ENCODE results near the gene GMPPA. TPM values are rescaled to one million over a fixed set of nuclear protein-coding genes. Genes with fewer than 3 reads are reported as not detected.
A peak's percentile ranks its signal among the peaks of the same experiment; 100 is the strongest.

The GMPPA gene
- total RNA-seq, 1 donor from 2014 or later: 49.2 TPM

- DNase-seq (ENCODE audit: low spot score): no peak
Measured at GRCh38 chr2:219468410-219469185, 30.1 kb upstream of the GMPPA start.

- DNase-seq (ENCODE audit: low spot score): no peak
Measured at GRCh38 chr2:219469186-219469724, 29.4 kb upstream of the GMPPA start.

GRCh38 chr2:219470429-219470828, 28.3 kb upstream of the GMPPA start:
- no peak for DNase-seq (ENCODE audit: low spot score)

- no peak for DNase-seq (ENCODE audit: low spot score)
Measured at GRCh38 chr2:219471476-219472371, 27.0 kb upstream of the GMPPA start.

- DNase-seq (ENCODE audit: low spot score): no peak
Measured at GRCh38 chr2:219472629-219473187, 26.0 kb upstream of the GMPPA start.

GRCh38 chr2:219473511-219473910, 25.2 kb upstream of the GMPPA start:
- no peak for DNase-seq (ENCODE audit: low spot score)

GRCh38 chr2:219474285-219475060, 24.2 kb upstream of the GMPPA start:
- no peak for DNase-seq (ENCODE audit: low spot score)

- DNase-seq (ENCODE audit: low spot score): no peak
Measured at GRCh38 chr2:219475278-219475677, 23.4 kb upstream of the GMPPA start.

GRCh38 chr2:219475697-219476651, 22.7 kb upstream of the GMPPA start:
- DNase-seq (ENCODE audit: low spot score): peak; percentile 63

GRCh38 chr2:219476652-219477151, 22.0 kb upstream of the GMPPA start:
- DNase-seq (ENCODE audit: low spot score): no peak

- no peak for DNase-seq (ENCODE audit: low spot score)
Measured at GRCh38 chr2:219477179-219477578, 21.5 kb upstream of the GMPPA start.

- no peak for DNase-seq (ENCODE audit: low spot score)
Measured at GRCh38 chr2:219477815-219478214, 20.9 kb upstream of the GMPPA start.

GRCh38 chr2:219478916-219479315, 19.8 kb upstream of the GMPPA start:
- DNase-seq (ENCODE audit: low spot score): no peak

- DNase-seq (ENCODE audit: low spot score): no peak
Measured at GRCh38 chr2:219480004-219480403, 18.7 kb upstream of the GMPPA start.

GRCh38 chr2:219482674-219483405, 15.9 kb upstream of the GMPPA start:
- DNase-seq (ENCODE audit: low spot score): no peak

- no peak for DNase-seq (ENCODE audit: low spot score)
Measured at GRCh38 chr2:219483451-219484342, 15.0 kb upstream of the GMPPA start.

- DNase-seq (ENCODE audit: low spot score): no peak
Measured at GRCh38 chr2:219484343-219485200, 14.1 kb upstream of the GMPPA start.

All from mucosa of gallbladder (tissue), 1 donor.